ENCODE data around the gene KLC1. TPM values are rescaled to one million over a fixed set of nuclear protein-coding genes. Genes with fewer than 3 reads are reported as not detected.

KLC1 gene
- total RNA-seq, 1 experiment from 2014 or later: 216 TPM

DNA sequence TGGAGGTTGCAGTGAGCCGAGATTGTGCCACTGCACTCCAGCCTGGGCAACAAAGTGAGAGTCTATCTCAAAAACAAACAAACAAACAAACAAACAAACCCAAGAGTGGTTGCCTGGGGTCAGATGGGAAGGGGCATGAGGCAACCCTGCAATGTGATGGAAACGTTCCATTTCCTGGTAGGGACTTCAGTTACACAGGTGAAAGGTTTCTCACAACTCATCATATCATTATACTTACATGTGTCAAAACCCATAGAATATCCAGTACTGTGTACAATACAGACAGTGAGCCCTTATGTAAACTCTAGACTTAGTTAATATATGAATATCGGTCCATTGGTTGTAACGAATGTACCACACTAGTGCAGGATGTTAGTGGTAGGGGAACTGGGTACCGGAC, 7.2 kb upstream of the KLC1 start:
- POLR2A ChIA-PET: interaction anchor here (0.6 kb wide), 1 partner anchor 1339 kb away, joined by 4 read pairs; no protein-coding TSS in a partner anchor
- intact Hi-C loops (cut with micrococcal nuclease): loop anchor here (10.0 kb wide), 1 partner anchor 93 kb away; the partner anchor contains the start of genes XRCC3 and ZFYVE21
- no peaks in the 10 kb centered on the region for H3K27me3 Mint-ChIP-seq (ENCODE audit: insufficient read depth, unreplicated experiment)
- CTCF ChIA-PET: no interaction called here
- DNase-seq (ENCODE audit: unreplicated experiment): no peak
- no peak overlapping the region for H3K27ac Mint-ChIP-seq (ENCODE audit: low read depth, unreplicated experiment)
- no TSS peak for BruUV-seq (replicated peaks)
- peaks cover 9% of the 10 kb centered on the region for H3K4me1 Mint-ChIP-seq (ENCODE audit: insufficient read depth, unreplicated experiment)
- H3K4me3 Mint-ChIP-seq (ENCODE audit: unreplicated experiment): no peak overlapping the region
- H3K36me3 Mint-ChIP-seq (ENCODE audit: insufficient read depth, unreplicated experiment): no peaks in the 10 kb centered on the region
- no peaks in the 10 kb centered on the region for H3K9me3 Mint-ChIP-seq (ENCODE audit: unreplicated experiment)
- TF ChIP-seq, protein P1, sequence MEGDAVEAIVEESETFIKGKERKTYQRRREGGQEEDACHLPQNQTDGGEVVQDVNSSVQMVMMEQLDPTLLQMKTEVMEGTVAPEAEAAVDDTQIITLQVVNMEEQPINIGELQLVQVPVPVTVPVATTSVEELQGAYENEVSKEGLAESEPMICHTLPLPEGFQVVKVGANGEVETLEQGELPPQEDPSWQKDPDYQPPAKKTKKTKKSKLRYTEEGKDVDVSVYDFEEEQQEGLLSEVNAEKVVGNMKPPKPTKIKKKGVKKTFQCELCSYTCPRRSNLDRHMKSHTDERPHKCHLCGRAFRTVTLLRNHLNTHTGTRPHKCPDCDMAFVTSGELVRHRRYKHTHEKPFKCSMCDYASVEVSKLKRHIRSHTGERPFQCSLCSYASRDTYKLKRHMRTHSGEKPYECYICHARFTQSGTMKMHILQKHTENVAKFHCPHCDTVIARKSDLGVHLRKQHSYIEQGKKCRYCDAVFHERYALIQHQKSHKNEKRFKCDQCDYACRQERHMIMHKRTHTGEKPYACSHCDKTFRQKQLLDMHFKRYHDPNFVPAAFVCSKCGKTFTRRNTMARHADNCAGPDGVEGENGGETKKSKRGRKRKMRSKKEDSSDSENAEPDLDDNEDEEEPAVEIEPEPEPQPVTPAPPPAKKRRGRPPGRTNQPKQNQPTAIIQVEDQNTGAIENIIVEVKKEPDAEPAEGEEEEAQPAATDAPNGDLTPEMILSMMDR (IDR thresholded peaks at IDR 0.05; ENCODE audit: unreplicated experiment): no peak

DNA sequence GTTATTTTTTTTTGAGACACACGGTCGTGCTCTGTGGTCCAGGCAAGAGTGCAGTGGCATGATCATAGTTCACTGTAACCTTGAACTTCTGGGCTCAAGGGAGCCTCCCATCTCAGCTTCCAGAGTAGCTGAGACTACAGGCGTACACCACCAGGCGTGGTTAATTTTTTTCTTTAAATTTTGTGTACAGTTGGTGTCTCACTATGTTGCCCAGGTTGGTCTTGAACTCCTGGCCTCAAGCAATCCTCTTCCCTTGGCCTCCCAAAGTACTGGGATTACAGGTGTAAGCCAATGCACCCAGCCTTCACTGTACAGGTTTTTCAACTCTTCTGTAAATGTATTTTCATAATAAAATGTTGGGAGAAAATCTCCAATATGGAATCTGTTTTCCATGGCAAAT, 5.7 kb upstream of the KLC1 start:
- Mint-ChIP-seq H3K27me3 (ENCODE audit: insufficient read depth, unreplicated experiment) (no peaks in the 10 kb centered on the region), H3K4me3 (ENCODE audit: unreplicated experiment) (no peak overlapping the region), H3K27ac (ENCODE audit: low read depth, unreplicated experiment) (no peak overlapping the region), H3K9me3 (ENCODE audit: unreplicated experiment) (no peaks in the 10 kb centered on the region), H3K4me1 (ENCODE audit: insufficient read depth, unreplicated experiment) (peaks cover 14% of the 10 kb centered on the region), H3K36me3 (ENCODE audit: insufficient read depth, unreplicated experiment) (no peaks in the 10 kb centered on the region)
- no TSS peak for BruUV-seq (replicated peaks)
- intact Hi-C loops (cut with micrococcal nuclease): loop anchor here (10.0 kb wide), 1 partner anchor 91 kb away; the partner anchor contains the start of genes XRCC3 and ZFYVE21
- CTCF ChIA-PET: interaction anchor here (0.7 kb wide), 1 partner anchor 1181 kb away, joined by 3 read pairs; no protein-coding TSS in a partner anchor
- POLR2A ChIA-PET: interaction anchor here (0.7 kb wide), 1 partner anchor 35 kb away, joined by 4 read pairs; no protein-coding TSS in a partner anchor
- DNase-seq (ENCODE audit: unreplicated experiment): no peak
- TF ChIP-seq, protein P1 (IDR thresholded peaks at IDR 0.05; ENCODE audit: unreplicated experiment): no peak

DNA sequence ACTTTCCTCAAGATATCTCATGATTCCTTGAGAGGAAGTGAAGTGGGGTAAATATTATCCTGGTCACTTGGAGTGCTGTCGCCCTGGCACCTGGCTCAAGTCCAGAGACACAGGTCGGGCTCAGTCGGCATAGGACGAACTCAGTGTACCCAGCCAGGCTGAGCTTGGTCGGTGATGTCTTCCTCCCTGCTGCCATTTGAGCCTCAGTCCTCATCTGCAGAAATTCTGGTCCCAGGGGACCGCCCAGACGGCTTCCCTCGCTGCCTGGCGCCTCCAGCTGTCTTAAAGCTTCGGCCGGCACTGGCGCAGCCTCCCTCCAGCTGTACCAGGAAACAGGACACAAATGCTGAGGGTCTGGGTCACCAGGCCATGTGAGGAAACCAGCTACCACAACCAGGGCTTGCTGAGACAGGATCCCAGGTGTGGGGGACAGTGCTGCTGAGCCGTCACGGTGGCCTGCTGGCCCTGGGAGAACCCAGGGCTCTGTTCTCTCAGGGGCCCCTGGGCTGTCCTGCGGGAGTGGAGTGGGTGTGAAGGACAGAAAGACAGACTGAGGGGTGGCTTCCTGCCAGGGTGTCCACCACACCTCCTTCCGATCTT, 5.0 kb upstream of the KLC1 start:
- CTCF ChIA-PET: interaction anchor here (0.9 kb wide), 1 partner anchor 52 kb away, joined by 4 read pairs; no protein-coding TSS in a partner anchor
- no peak overlapping the region for H3K4me3 Mint-ChIP-seq (ENCODE audit: unreplicated experiment)
- H3K9me3 Mint-ChIP-seq (ENCODE audit: unreplicated experiment): no peaks in the 10 kb centered on the region
- TF ChIP-seq, protein P1 (IDR thresholded peaks at IDR 0.05; ENCODE audit: unreplicated experiment): no peak
- BruUV-seq (replicated peaks): no TSS peak
- no peaks in the 10 kb centered on the region for H3K36me3 Mint-ChIP-seq (ENCODE audit: insufficient read depth, unreplicated experiment)
- DNase-seq (ENCODE audit: unreplicated experiment): no peak
- intact Hi-C loops (cut with micrococcal nuclease): loop anchor here (10.0 kb wide), 1 partner anchor 91 kb away; the partner anchor contains the start of genes XRCC3 and ZFYVE21
- POLR2A ChIA-PET: interaction anchor here (0.7 to 1.3 kb wide), 2 partner anchors 35 to 61 kb away, joined by 4 read pairs; partner anchors contain the start of gene COA8
- no peak overlapping the region for H3K27ac Mint-ChIP-seq (ENCODE audit: low read depth, unreplicated experiment)
- H3K27me3 Mint-ChIP-seq (ENCODE audit: insufficient read depth, unreplicated experiment): no peaks in the 10 kb centered on the region
- peaks cover 11% of the 10 kb centered on the region for H3K4me1 Mint-ChIP-seq (ENCODE audit: insufficient read depth, unreplicated experiment)

DNA sequence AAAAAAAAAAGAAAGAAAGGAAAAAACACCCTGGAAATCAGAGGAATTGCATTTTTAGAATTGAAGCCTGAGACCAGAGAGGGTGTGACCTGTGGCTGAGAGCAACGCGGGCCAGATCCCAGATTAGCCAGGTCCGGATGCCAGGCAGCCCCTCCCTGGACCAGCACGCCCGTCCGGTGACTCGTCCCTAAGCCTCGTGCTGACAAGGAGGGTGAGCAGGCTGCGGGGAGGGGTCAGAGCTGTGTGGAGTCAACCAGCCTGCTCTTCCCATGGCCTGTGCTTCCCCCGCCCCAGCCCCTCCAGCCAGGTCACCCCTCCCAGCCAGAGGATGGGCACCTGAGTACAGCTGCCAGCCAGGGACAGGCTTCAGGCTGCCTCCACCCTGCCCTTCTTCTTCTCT, 4.2 kb upstream of the KLC1 start:
- intact Hi-C loops (cut with micrococcal nuclease): loop anchor here (10.0 kb wide), 1 partner anchor 90 kb away; the partner anchor contains the start of genes XRCC3 and ZFYVE21
- H3K27me3 Mint-ChIP-seq (ENCODE audit: insufficient read depth, unreplicated experiment): no peaks in the 10 kb centered on the region
- POLR2A ChIA-PET: interaction anchor here (1.3 kb wide), 1 partner anchor 62 kb away, joined by 4 read pairs; the partner anchor contains the start of gene COA8
- BruUV-seq (replicated peaks): no TSS peak
- H3K36me3 Mint-ChIP-seq (ENCODE audit: insufficient read depth, unreplicated experiment): no peaks in the 10 kb centered on the region
- CTCF ChIA-PET: no interaction called here
- peak; percentile 73 for DNase-seq (ENCODE audit: unreplicated experiment)
- peaks cover 9% of the 10 kb centered on the region for H3K4me1 Mint-ChIP-seq (ENCODE audit: insufficient read depth, unreplicated experiment)
- no peaks in the 10 kb centered on the region for H3K9me3 Mint-ChIP-seq (ENCODE audit: unreplicated experiment)
- no peak overlapping the region for H3K4me3 Mint-ChIP-seq (ENCODE audit: unreplicated experiment)
- H3K27ac Mint-ChIP-seq (ENCODE audit: low read depth, unreplicated experiment): peak overlapping the region; percentile 19
- TF ChIP-seq, protein P1 (IDR thresholded peaks at IDR 0.05; ENCODE audit: unreplicated experiment): no peak

Measured in MCF 10A (cell line).